Esophagus squamous epithelium (tissue), 4 donors: ENCODE results near the gene TSPAN13.

Experiments
- POLR2A ChIP-seq, 4 donors: fragments of 450-650 bp; IDR thresholded peaks; one replicate each; pipeline ENCODE4 v1.6.1; 2017; ENCODE audit warnings: antibody characterized with exemption in 4 of 4, mild to moderate bottlenecking in 4 of 4, moderate library complexity in 3 of 4
- TF ChIP-seq, protein P1 (sequence below), 6 experiments: fragments of 450-650 bp in 4 of 6; fragments of 200-600 bp in 2 of 6; sonication (generic) in 2 of 6; IDR thresholded peaks; one replicate each; pipeline ENCODE4 v1.5.1; 2016 to 2019; ENCODE audit warnings: antibody characterized with exemption in 6 of 6, mild to moderate bottlenecking in 4 of 6, moderate library complexity in 4 of 6

GRCh38 chr7:16826060-16826459, 72.5 kb downstream of the TSPAN13 start:
- TF ChIP-seq, protein P1, sequence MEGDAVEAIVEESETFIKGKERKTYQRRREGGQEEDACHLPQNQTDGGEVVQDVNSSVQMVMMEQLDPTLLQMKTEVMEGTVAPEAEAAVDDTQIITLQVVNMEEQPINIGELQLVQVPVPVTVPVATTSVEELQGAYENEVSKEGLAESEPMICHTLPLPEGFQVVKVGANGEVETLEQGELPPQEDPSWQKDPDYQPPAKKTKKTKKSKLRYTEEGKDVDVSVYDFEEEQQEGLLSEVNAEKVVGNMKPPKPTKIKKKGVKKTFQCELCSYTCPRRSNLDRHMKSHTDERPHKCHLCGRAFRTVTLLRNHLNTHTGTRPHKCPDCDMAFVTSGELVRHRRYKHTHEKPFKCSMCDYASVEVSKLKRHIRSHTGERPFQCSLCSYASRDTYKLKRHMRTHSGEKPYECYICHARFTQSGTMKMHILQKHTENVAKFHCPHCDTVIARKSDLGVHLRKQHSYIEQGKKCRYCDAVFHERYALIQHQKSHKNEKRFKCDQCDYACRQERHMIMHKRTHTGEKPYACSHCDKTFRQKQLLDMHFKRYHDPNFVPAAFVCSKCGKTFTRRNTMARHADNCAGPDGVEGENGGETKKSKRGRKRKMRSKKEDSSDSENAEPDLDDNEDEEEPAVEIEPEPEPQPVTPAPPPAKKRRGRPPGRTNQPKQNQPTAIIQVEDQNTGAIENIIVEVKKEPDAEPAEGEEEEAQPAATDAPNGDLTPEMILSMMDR (IDR thresholded peaks at IDR 0.05) = no peak
- TF ChIP-seq POLR2A (IDR thresholded peaks at IDR 0.05) = no peak
